HCT116 (cell line): Measurements from ENCODE around the gene ACBD6. TPM values are rescaled to one million over a fixed set of nuclear protein-coding genes. Genes with fewer than 3 reads are reported as not detected.

Source experiments
- ATAC-seq: fragments of 200-7000 bp; cut with Tn5 transposase; 2 replicates; pipeline ENCODE4 v1.9.1; 2020; ENCODE audit warnings: mild to moderate bottlenecking, moderate library complexity
- BruUV-seq: library from RNA; stranded (reverse); fragments of 400-500 nt; replicated peaks from 2 replicates; lab custom pipeline; 2021; lab: Mats Ljungman, UMichigan
- CTCF ChIA-PET: fragments of 300-600 bp; sonication (Branson Sonifier 250); formaldehyde crosslinking; loops from one replicate; lab custom pipeline; 2021; ENCODE audit warnings: antibody characterized with exemption; lab: Charles Lee
- POLR2A ChIA-PET: fragments of 300-600, 350-600 bp; sonication (Branson Sonifier 250); formaldehyde crosslinking; loops from one replicate; lab custom pipeline; 2021; ENCODE audit warnings: antibody characterized with exemption; lab: Charles Lee
- RAD21 ChIA-PET, 2 experiments: fragments of 300-600 bp; sonication (Branson Sonifier 250); formaldehyde crosslinking; loops; one replicate each; lab custom pipeline; 2023; ENCODE audit warnings: low total read pairs in 2 of 2; ENCODE audit not compliant: uncharacterized antibody in 2 of 2, unreplicated experiment in 2 of 2, low non-redundant PET in 1 of 2; lab: Charles Lee
- DNase-seq: peaks from one replicate; pipeline ENCODE4 v3.0.0-alpha.2; 2010; ENCODE audit warnings: low read depth, low spot score
- H2AFZ ChIP-seq: fragments of 200-600 bp; shearing (Covaris generic), sonication (generic); 2 replicates; pipeline ENCODE4 v1.6.1; 2017; ENCODE audit warnings: low read depth, mixed run types, mixed read lengths, antibody characterized with exemption, low read length; ENCODE audit not compliant: poor library complexity, severe bottlenecking
- H3K27ac ChIP-seq: 2 replicates; pipeline ENCODE4 v1.5.1; 2012; ENCODE audit warnings: low read depth, low read length
- H3K27me3 ChIP-seq: fragments of 200-600 bp; sonication (generic); 2 replicates; pipeline ENCODE4 v1.6.1; 2016; ENCODE audit warnings: mixed run types, low read length, mixed read lengths; ENCODE audit not compliant: insufficient read depth
- H3K36me3 ChIP-seq, 2 experiments: fragments of 200-500 bp in 1 of 2; fragments of 200-600 bp in 1 of 2; sonication (Bioruptor generic) in 1 of 2; sonication (generic) in 1 of 2; 2 replicates each; pipeline versions ENCODE4 v1.5.1 to v1.6.1; 2014 to 2016; ENCODE audit warnings: low read length in 2 of 2, inconsistent platforms in 1 of 2, mixed read lengths in 1 of 2, mixed run types in 1 of 2; ENCODE audit not compliant: insufficient read depth in 2 of 2, control insufficient read depth in 1 of 2
- H3K4me1 ChIP-seq, 2 experiments: fragments of 200-600 bp in 1 of 2; sonication (generic) in 1 of 2; 2 replicates each; pipeline versions ENCODE4 v1.5.1 to v1.6.1; 2012 to 2017; ENCODE audit warnings: low read length in 2 of 2, inconsistent platforms in 1 of 2, mild to moderate bottlenecking in 1 of 2, mixed read lengths in 1 of 2, mixed run types in 1 of 2, moderate library complexity in 1 of 2; ENCODE audit not compliant: insufficient read depth in 2 of 2, control insufficient read depth in 1 of 2
- H3K4me2 ChIP-seq: fragments of 200-600 bp; sonication (generic); 2 replicates; pipeline ENCODE4 v1.6.1; 2017; ENCODE audit warnings: mixed run types, low read length, mixed read lengths
- H3K4me3 ChIP-seq, 2 experiments: fragments of 200-600 bp in 1 of 2; sonication (generic) in 1 of 2; replicated peaks in 1 of 2; 2 replicates each; pipeline ENCODE4 v1.5.1; 2011 to 2016; ENCODE audit warnings: low read length in 2 of 2, control low read depth in 1 of 2, low read depth in 1 of 2, mild to moderate bottlenecking in 1 of 2, mixed read lengths in 1 of 2, mixed run types in 1 of 2
- H3K79me2 ChIP-seq: fragments of 200-600 bp; sonication (generic); 2 replicates; pipeline ENCODE4 v1.6.1; 2017; ENCODE audit warnings: mild to moderate bottlenecking, mixed run types, low read length, moderate library complexity, mixed read lengths; ENCODE audit not compliant: insufficient read depth
- H3K9ac ChIP-seq: fragments of 200-600 bp; sonication (generic); 2 replicates; pipeline ENCODE4 v1.6.1; 2016; ENCODE audit warnings: low read length, mixed read lengths
- H3K9me2 ChIP-seq: fragments of 200-600 bp; sonication (generic), shearing (Covaris generic); 2 replicates; pipeline ENCODE4 v1.6.1; 2017; ENCODE audit warnings: mixed run types, mild to moderate bottlenecking, moderate library complexity; ENCODE audit not compliant: insufficient read depth
- H3K9me3 ChIP-seq, 2 experiments: fragments of 200-500 bp in 1 of 2; fragments of 200-600 bp in 1 of 2; sonication (Bioruptor generic) in 1 of 2; sonication (generic) in 1 of 2; 2 replicates each; pipeline ENCODE4 v1.6.1; 2014 to 2017; ENCODE audit warnings: low read length in 2 of 2, mixed read lengths in 2 of 2, inconsistent platforms in 1 of 2, low read depth in 1 of 2, mild to moderate bottlenecking in 1 of 2, mixed run types in 1 of 2, moderate library complexity in 1 of 2; ENCODE audit not compliant: control insufficient read depth in 1 of 2, insufficient read depth in 1 of 2
- H4K20me1 ChIP-seq: fragments of 200-600 bp; sonication (generic), shearing (Covaris generic); 2 replicates; pipeline ENCODE4 v1.6.1; 2017; ENCODE audit warnings: mixed run types, mild to moderate bottlenecking, moderate library complexity; ENCODE audit not compliant: insufficient read depth
- CBX3 ChIP-seq: IDR thresholded peaks from 2 replicates; pipeline ENCODE4 v1.6.1; 2012; ENCODE audit warnings: low read depth
- EGR1 ChIP-seq: IDR thresholded peaks from 2 replicates; pipeline ENCODE4 v1.6.1; 2012; ENCODE audit warnings: low read depth
- ELF1 ChIP-seq: IDR thresholded peaks from 2 replicates; pipeline ENCODE4 v1.6.1; 2012; ENCODE audit warnings: low read depth, borderline replicate concordance
- POLR2A ChIP-seq: IDR thresholded peaks from 2 replicates; pipeline ENCODE4 v1.7.0; 2011; ENCODE audit warnings: borderline replicate concordance; ENCODE audit not compliant: insufficient read depth, insufficient read length; ENCODE audit errors: extremely low read depth
- POLR2AphosphoS5 ChIP-seq: IDR thresholded peaks from 2 replicates; pipeline ENCODE4 v1.6.1; 2011; ENCODE audit warnings: mild to moderate bottlenecking, low read depth, low read length, moderate library complexity
- SP1 ChIP-seq: IDR thresholded peaks from 2 replicates; pipeline ENCODE4 v1.6.1; 2012; ENCODE audit warnings: low read depth
- SRF ChIP-seq: IDR thresholded peaks from 2 replicates; pipeline ENCODE4 v1.6.1; 2012; ENCODE audit warnings: low read depth
- TCF7L2 ChIP-seq: IDR thresholded peaks from 2 replicates; pipeline ENCODE4 v1.7.0; 2011; ENCODE audit warnings: borderline replicate concordance, inconsistent platforms; ENCODE audit not compliant: insufficient read depth, insufficient read length; ENCODE audit errors: extremely low read depth
- YY1 ChIP-seq: IDR thresholded peaks from 2 replicates; pipeline ENCODE4 v1.6.1; 2011; ENCODE audit warnings: low read length, low read depth, moderate library complexity, mild to moderate bottlenecking; ENCODE audit not compliant: insufficient replicate concordance; ENCODE audit errors: extremely low read depth
- ZNF274 ChIP-seq: fragments of 200-500 bp; sonication (Bioruptor generic); IDR thresholded peaks from 2 replicates; pipeline ENCODE4 v1.6.1; 2014; ENCODE audit warnings: mild to moderate bottlenecking, low read depth, low read length, inconsistent platforms
- intact Hi-C: fragments of 100-400 bp; cut with micrococcal nuclease; formaldehyde crosslinking; loops from 2 replicates; pipeline ENCODE4 v1.10.0; 2022
- total RNA-seq: library from RNA; stranded (reverse); gene quantifications from one replicate; pipeline ENCODE4 v1.2.1, GENCODE V29; 2021; ENCODE audit not compliant: unreplicated experiment
- TF ChIP-seq, protein P1 (sequence below): IDR thresholded peaks from 2 replicates; pipeline ENCODE4 v1.6.1; 2012; ENCODE audit warnings: low read depth
- TF ChIP-seq, protein P2 (sequence below): IDR thresholded peaks from 2 replicates; pipeline ENCODE4 v1.6.1; 2012
- TF ChIP-seq, protein P3 (sequence below): IDR thresholded peaks from 2 replicates; pipeline ENCODE4 v1.6.1; 2011; ENCODE audit warnings: mild to moderate bottlenecking, low read length, moderate library complexity; ENCODE audit not compliant: insufficient replicate concordance; ENCODE audit errors: extremely low read depth

Gene ACBD6
- total RNA-seq, 1 experiment from 2014 or later = 43.2 TPM

DNA sequence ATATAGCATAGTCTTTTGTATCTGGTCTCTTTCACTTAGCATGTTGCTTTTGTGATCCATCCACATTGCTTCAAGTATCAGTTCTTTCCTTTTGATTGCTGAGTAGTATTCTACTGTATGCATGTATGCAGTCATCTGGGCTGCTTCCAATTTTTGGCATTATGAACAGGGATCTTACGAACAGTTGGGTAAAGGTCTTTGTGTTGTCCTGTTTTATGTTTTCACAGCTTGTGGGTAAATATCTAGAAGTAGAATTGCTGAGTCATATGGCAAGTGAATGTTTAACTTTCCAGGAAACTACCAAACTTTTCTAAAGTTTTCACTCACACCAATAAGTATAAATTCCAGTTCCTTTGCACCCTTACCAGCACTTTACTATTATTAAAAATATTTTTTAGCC is 211.4 kb downstream of the ACBD6 start (continued):
- TF ChIP-seq, protein P1, sequence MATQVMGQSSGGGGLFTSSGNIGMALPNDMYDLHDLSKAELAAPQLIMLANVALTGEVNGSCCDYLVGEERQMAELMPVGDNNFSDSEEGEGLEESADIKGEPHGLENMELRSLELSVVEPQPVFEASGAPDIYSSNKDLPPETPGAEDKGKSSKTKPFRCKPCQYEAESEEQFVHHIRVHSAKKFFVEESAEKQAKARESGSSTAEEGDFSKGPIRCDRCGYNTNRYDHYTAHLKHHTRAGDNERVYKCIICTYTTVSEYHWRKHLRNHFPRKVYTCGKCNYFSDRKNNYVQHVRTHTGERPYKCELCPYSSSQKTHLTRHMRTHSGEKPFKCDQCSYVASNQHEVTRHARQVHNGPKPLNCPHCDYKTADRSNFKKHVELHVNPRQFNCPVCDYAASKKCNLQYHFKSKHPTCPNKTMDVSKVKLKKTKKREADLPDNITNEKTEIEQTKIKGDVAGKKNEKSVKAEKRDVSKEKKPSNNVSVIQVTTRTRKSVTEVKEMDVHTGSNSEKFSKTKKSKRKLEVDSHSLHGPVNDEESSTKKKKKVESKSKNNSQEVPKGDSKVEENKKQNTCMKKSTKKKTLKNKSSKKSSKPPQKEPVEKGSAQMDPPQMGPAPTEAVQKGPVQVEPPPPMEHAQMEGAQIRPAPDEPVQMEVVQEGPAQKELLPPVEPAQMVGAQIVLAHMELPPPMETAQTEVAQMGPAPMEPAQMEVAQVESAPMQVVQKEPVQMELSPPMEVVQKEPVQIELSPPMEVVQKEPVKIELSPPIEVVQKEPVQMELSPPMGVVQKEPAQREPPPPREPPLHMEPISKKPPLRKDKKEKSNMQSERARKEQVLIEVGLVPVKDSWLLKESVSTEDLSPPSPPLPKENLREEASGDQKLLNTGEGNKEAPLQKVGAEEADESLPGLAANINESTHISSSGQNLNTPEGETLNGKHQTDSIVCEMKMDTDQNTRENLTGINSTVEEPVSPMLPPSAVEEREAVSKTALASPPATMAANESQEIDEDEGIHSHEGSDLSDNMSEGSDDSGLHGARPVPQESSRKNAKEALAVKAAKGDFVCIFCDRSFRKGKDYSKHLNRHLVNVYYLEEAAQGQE = no peak
- TF ChIP-seq ZNF274 (no peak), POLR2A (no peak), SP1 (no peak), CBX3 (no peak)

DNA sequence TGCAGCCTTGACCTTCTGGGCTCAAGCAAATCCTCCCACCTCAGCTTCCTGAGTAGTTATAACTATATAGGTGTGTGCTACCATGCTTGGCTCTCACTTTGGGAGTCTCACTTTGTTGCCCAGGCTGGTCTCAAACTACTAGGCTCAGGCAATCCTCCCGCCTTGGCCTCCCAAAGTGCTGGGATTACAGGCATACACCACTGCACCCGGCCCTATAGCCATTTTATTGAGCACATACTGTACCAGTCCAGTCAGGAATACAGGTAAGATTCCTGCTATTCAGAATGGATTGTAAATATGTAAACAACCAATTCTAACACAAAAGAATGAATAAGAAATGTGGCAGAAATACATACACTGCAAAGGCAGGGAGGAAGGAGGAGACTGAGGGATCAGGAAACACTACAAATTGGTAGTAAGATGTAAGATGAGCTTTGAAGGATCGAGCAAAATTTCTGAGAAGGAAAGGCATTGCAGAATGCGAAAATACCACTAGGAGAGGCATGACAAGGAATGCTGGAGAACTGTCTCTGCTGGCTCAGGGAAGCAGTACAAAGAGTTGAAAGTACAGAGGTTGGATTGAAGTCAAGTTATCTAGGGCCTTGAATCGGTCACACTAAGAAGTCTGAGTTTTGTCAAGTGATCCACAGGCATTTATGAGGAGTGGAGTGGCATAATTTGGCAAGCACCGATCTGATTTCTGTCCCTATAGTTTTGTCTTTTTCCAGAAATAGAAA is 211.9 kb downstream of the ACBD6 start:
- BruUV-seq = no TSS peak
- TF ChIP-seq ELF1 (no peak), YY1 (no peak), SRF (no peak), TCF7L2 (no peak), EGR1 (no peak), POLR2AphosphoS5 (no peak), POLR2A (no peak)
- TF ChIP-seq, protein P2, sequence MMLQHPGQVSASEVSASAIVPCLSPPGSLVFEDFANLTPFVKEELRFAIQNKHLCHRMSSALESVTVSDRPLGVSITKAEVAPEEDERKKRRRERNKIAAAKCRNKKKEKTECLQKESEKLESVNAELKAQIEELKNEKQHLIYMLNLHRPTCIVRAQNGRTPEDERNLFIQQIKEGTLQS = no peak
- TF ChIP-seq, protein P1 = no peak
- TF ChIP-seq, protein P3, sequence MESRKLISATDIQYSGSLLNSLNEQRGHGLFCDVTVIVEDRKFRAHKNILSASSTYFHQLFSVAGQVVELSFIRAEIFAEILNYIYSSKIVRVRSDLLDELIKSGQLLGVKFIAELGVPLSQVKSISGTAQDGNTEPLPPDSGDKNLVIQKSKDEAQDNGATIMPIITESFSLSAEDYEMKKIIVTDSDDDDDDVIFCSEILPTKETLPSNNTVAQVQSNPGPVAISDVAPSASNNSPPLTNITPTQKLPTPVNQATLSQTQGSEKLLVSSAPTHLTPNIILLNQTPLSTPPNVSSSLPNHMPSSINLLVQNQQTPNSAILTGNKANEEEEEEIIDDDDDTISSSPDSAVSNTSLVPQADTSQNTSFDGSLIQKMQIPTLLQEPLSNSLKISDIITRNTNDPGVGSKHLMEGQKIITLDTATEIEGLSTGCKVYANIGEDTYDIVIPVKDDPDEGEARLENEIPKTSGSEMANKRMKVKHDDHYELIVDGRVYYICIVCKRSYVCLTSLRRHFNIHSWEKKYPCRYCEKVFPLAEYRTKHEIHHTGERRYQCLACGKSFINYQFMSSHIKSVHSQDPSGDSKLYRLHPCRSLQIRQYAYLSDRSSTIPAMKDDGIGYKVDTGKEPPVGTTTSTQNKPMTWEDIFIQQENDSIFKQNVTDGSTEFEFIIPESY = no peak
- Histone ChIP-seq H3K9me3 (no peaks in the 10 kb centered on the region), H2AFZ (no peak overlapping the region), H4K20me1 (no peaks in the 10 kb centered on the region; the same call in 1 of the 2 replicates), H3K9ac (no peak overlapping the region), H3K36me3 (no peaks in the 10 kb centered on the region), H3K27ac (no peak overlapping the region), H3K79me2 (no peaks in the 10 kb centered on the region), H3K4me2 (0 out of 2 replicates have a peak overlapping the region, but pooled peaks have one; percentile 2), H3K9me2 (no peaks in the 10 kb centered on the region), H3K27me3 (no peaks in the 10 kb centered on the region), H3K4me3 (no peak overlapping the region), H3K4me1 (peaks cover 0 to 11% of the 10 kb centered on the region in 2 experiments; a peak in 3 of 4 replicates)
- RAD21 ChIA-PET = no interaction called here
- CTCF ChIA-PET = no interaction called here
- ATAC-seq (no peak; the same call in 1 of the 2 replicates), DNase-seq (no peak)
- intact Hi-C loops = no loop called here
- POLR2A ChIA-PET = no interaction called here
